Sigmoid colon (tissue), 7 donors: ENCODE measurements around the gene RAD9A. TPM values are rescaled to one million over a fixed set of nuclear protein-coding genes. Genes with fewer than 3 reads are reported as not detected.
"Not testable (repeated sequence)": the region's sequence is repeated elsewhere in the genome, so short reads cannot be mapped to it uniquely, and the experiment has no call there.

Experiments used
- DNase-seq: peaks from one replicate; pipeline ENCODE4 v3.0.0-alpha.2; 2019
- H3K27ac ChIP-seq, 4 donors: fragments of 200-600 bp; sonication (generic); one replicate each; pipeline ENCODE4 v1.5.1; 2016 to 2019; ENCODE audit warnings: mild to moderate bottlenecking in 1 of 4
- H3K27me3 ChIP-seq, 3 donors: fragments of 200-600 bp; sonication (generic); one replicate each; pipeline ENCODE4 v1.5.1; 2019; ENCODE audit warnings: mild to moderate bottlenecking in 1 of 3
- H3K36me3 ChIP-seq, 4 donors: fragments of 200-600 bp; sonication (generic); one replicate each; pipeline ENCODE4 v1.5.1; 2016 to 2019
- H3K4me1 ChIP-seq, 4 donors: fragments of 200-600 bp; sonication (generic); one replicate each; pipeline ENCODE4 v1.5.1; 2017 to 2019
- H3K4me3 ChIP-seq, 4 donors: fragments of 200-600 bp; sonication (generic); one replicate each; pipeline ENCODE4 v1.5.1; 2017 to 2019; ENCODE audit warnings: mild to moderate bottlenecking in 2 of 4, moderate library complexity in 1 of 4
- H3K9me3 ChIP-seq, 4 donors: fragments of 200-600 bp in 3 of 4; sonication (generic) in 3 of 4; one replicate each; pipeline versions ENCODE4 v1.5.1 to v1.6.1; 2013 to 2019
- CTCF ChIP-seq, 4 experiments: fragments of 450-650 bp in 3 of 4; fragments of 200-600 bp in 1 of 4; IDR thresholded peaks; one replicate each; pipeline ENCODE4 v1.5.1; 2016 to 2019; ENCODE audit warnings: antibody characterized with exemption in 4 of 4, mild to moderate bottlenecking in 3 of 4, moderate library complexity in 2 of 4
- EP300 ChIP-seq, 4 donors: sonication (generic); formaldehyde crosslinking; IDR thresholded peaks; one replicate each; pipeline ENCODE4 v1.6.1; 2017; ENCODE audit warnings: antibody characterized with exemption in 4 of 4
- POLR2A ChIP-seq, 2 donors: fragments of 450-650 bp; IDR thresholded peaks; one replicate each; pipeline ENCODE4 v1.6.1; 2016; ENCODE audit warnings: antibody characterized with exemption in 2 of 2, mild to moderate bottlenecking in 2 of 2, moderate library complexity in 2 of 2
- POLR2AphosphoS5 ChIP-seq, 4 donors: sonication (generic); formaldehyde crosslinking; IDR thresholded peaks; one replicate each; pipeline ENCODE4 v1.6.1; 2017; ENCODE audit warnings: antibody characterized with exemption in 4 of 4
- WGBS, 2 donors: extraction: QIAGEN DNeasy Blood & Tissue Kit; methylation state at CpG; one replicate each; pipeline ENCODE4 v1.1.7; 2013; 5-methylcytosine and 5-hydroxymethylcytosine counted together
- intact Hi-C: fragments of 100-400 bp; cut with DNase I; formaldehyde crosslinking; loops from one replicate; pipeline ENCODE4 v1.15.1; 2023
- polyA plus RNA-seq, 3 donors: library from polyadenylated mRNA; stranded (reverse); fragments of 200-250 nt; gene quantifications; one replicate each; pipeline ENCODE4 v1.2.3, GENCODE V29; 2013
- total RNA-seq, 4 donors: library from RNA; depleted of rRNA; stranded (reverse); fragments of >200 nt; gene quantifications; one replicate each; pipeline ENCODE4 v1.1.0, GENCODE V29; 2016
- donor health status: healthy with polysubstance abuse.
- donor health status: Bipolar disorder and iron deficiency.
- donor health status: healthy.

Gene RAD9A
- total and polyA plus RNA-seq, 7 donors: 6.5 to 33.9 (median 15.8) TPM

GRCh38 chr11:67398661-67399563 is 7.1 kb downstream of the RAD9A start:
- Histone ChIP-seq H3K9me3 (no peaks in the 10 kb centered on the region), H3K27me3 (peaks cover 0 to 4% (median 0%) of the 10 kb centered on the region in 3 donors), H3K4me3 (no peak overlapping the region), H3K27ac (peak overlapping the region in 3 of 4 donors; percentile 92 to 93 (median 92)), H3K4me1 (peaks cover 0 to 46% (median 36%) of the 10 kb centered on the region in 4 donors), H3K36me3 (peaks cover 23 to 54% (median 30%) of the 10 kb centered on the region in 4 donors)
- intact Hi-C loops: no loop called here
- 88 to 89% methylated on average over 31 of the region's 31 CpGs for WGBS, 2 donors
- TF ChIP-seq CTCF (IDR thresholded peaks at IDR 0.05): no peak
- no peak for TF ChIP-seq POLR2AphosphoS5 (IDR thresholded peaks at IDR 0.05)
- TF ChIP-seq POLR2A (IDR thresholded peaks at IDR 0.05): no peak
- no peak for TF ChIP-seq EP300 (IDR thresholded peaks at IDR 0.05)
- DNase-seq: no peak

GRCh38 chr11:67400251-67400941 is 8.6 kb downstream of the RAD9A start:
- peak; percentile 93 for DNase-seq
- WGBS, 2 donors: 12 to 42% methylated on average over 23 of the region's 23 CpGs
- Histone ChIP-seq H3K9me3 (no peaks in the 10 kb centered on the region), H3K4me3 (peak overlapping the region; percentile 74 to 84 (median 76)), H3K4me1 (peaks cover 0 to 46% (median 36%) of the 10 kb centered on the region in 4 donors), H3K36me3 (peaks cover 23 to 44% (median 30%) of the 10 kb centered on the region in 4 donors), H3K27ac (peak overlapping the region; percentile 92 to 93 (median 92)), H3K27me3 (peaks cover 0 to 19% (median 0%) of the 10 kb centered on the region in 3 donors)
- TF ChIP-seq POLR2AphosphoS5 (IDR thresholded peaks at IDR 0.05) (peak; percentile 70 to 95 (median 83)), EP300 (IDR thresholded peaks at IDR 0.05) (no peak), POLR2A (IDR thresholded peaks at IDR 0.05) (no peak)
- intact Hi-C loops: loop anchor here (2.0 to 5.0 kb wide), 2 partner anchors 68 to 82 kb away; partner anchors contain the start of genes AIP and TMEM134

GRCh38 chr11:67400942-67401494 is 9.2 kb downstream of the RAD9A start:
- intact Hi-C loops: loop anchor here (2.0 to 5.0 kb wide), 2 partner anchors 68 to 81 kb away; partner anchors contain the start of genes AIP and TMEM134
- peaks cover 0 to 46% (median 36%) of the 10 kb centered on the region in 4 donors for H3K4me1 ChIP-seq
- DNase-seq: peak; percentile 80
- peak overlapping the region; percentile 92 to 93 (median 92) for H3K27ac ChIP-seq
- peaks cover 0 to 25% (median 6%) of the 10 kb centered on the region in 3 donors for H3K27me3 ChIP-seq
- peaks cover 23 to 38% (median 30%) of the 10 kb centered on the region in 4 donors for H3K36me3 ChIP-seq
- H3K9me3 ChIP-seq: no peaks in the 10 kb centered on the region
- H3K4me3 ChIP-seq: peak overlapping the region; percentile 74 to 84 (median 76)
- 1 to 4% methylated on average over 27 of the region's 27 CpGs for WGBS, 2 donors
- no peak for TF ChIP-seq POLR2AphosphoS5 (IDR thresholded peaks at IDR 0.05)
- TF ChIP-seq EP300 (IDR thresholded peaks at IDR 0.05): no peak
- no peak for TF ChIP-seq CTCF (IDR thresholded peaks at IDR 0.05)
- no peak for TF ChIP-seq POLR2A (IDR thresholded peaks at IDR 0.05)

- peaks cover 23 to 32% (median 27%) of the 10 kb centered on the region in 4 donors for H3K36me3 ChIP-seq
- peaks cover 0 to 43% (median 36%) of the 10 kb centered on the region in 4 donors for H3K4me1 ChIP-seq
- intact Hi-C loops: loop anchor here (1.0 to 5.0 kb wide), 4 partner anchors 19 to 104 kb away; partner anchors contain the start of genes AIP, PITPNM1 and TMEM134
- TF ChIP-seq POLR2AphosphoS5 (IDR thresholded peaks at IDR 0.05) (peak; percentile 74 to 93 (median 90)), EP300 (IDR thresholded peaks at IDR 0.05) (no peak), CTCF (IDR thresholded peaks at IDR 0.05) (peak in 2 of 4 experiments; percentile 11 to 48), POLR2A (IDR thresholded peaks at IDR 0.05) (peak in 1 of 2 donors; percentile 70)
- H3K27ac ChIP-seq: peak within 1 kb of the TSS; percentile 92 to 93 (median 92)
- H3K9me3 ChIP-seq: no peaks in the 10 kb centered on the region
- DNase-seq: peak; percentile 95
- H3K4me3 ChIP-seq: peak within 1 kb of the TSS; percentile 74 to 84 (median 76)
- WGBS, 2 donors: 0 to 1% methylated on average over 73 of the region's 73 CpGs
- H3K27me3 ChIP-seq: peaks cover 0 to 31% (median 12%) of the 10 kb centered on the region in 3 donors
Observed at GRCh38 chr11:67401495-67402191, 9.9 kb downstream of the RAD9A start, which contains the start of gene PPP1CA. Gene PPP1CA, minus strand, starts transcription at chr11:67401858. Its CDS starts 76 bp downstream, at chr11:67401782.

GRCh38 chr11:67402192-67402839 is 10.5 kb downstream of the RAD9A start:
- DNase-seq, H3K9me3 ChIP-seq: not testable (repeated sequence)
- peaks cover 21 to 25% (median 24%) of the 10 kb centered on the region in 4 donors for H3K36me3 ChIP-seq
- intact Hi-C loops: loop anchor here (1.0 to 5.0 kb wide), 3 partner anchors 18 to 103 kb away; partner anchors contain the start of genes AIP and PITPNM1
- H3K27me3 ChIP-seq: peaks cover 0 to 38% (median 13%) of the 10 kb centered on the region in 3 donors
- 18 to 45% methylated on average over 19 of the region's 19 CpGs for WGBS, 2 donors
- peaks cover 0 to 41% (median 33%) of the 10 kb centered on the region in 4 donors for H3K4me1 ChIP-seq
- peak overlapping the region in 3 of 4 donors; percentile 74 to 84 (median 78) for H3K4me3 ChIP-seq
- H3K27ac ChIP-seq: peak overlapping the region; percentile 92 to 93 (median 92)

GRCh38 chr11:67403085-67403484 is 11.3 kb downstream of the RAD9A start:
- Histone ChIP-seq H3K36me3 (peaks cover 14 to 17% (median 16%) of the 10 kb centered on the region in 4 donors), H3K27me3 (peaks cover 0 to 46% (median 14%) of the 10 kb centered on the region in 3 donors), H3K4me1 (peaks cover 0 to 41% (median 30%) of the 10 kb centered on the region in 4 donors)
- WGBS, 2 donors: 91 to 97% methylated on average over 9 of the region's 9 CpGs
- H3K27ac ChIP-seq, H3K9me3 ChIP-seq, DNase-seq, H3K4me3 ChIP-seq: not testable (repeated sequence)
- intact Hi-C loops: loop anchor here (2.0 to 5.0 kb wide), 2 partner anchors 18 to 79 kb away; partner anchors contain the start of gene AIP
